H9 (cell line): ENCODE results near the gene DBH. TPM values are rescaled to one million over a fixed set of nuclear protein-coding genes. Genes with fewer than 3 reads are reported as not detected.

Experiments used
- DNase-seq: peaks from one replicate; pipeline ENCODE4 v3.0.0-alpha.2; 2017
- H2AFZ ChIP-seq: one replicate; pipeline ENCODE4 v1.6.1; 2013; ENCODE audit warnings: mild to moderate bottlenecking, low read length, control low read depth, moderate library complexity
- H2AK5ac ChIP-seq: 2 replicates; pipeline ENCODE4 v1.6.1; 2013; ENCODE audit warnings: low read length, control low read depth, mixed read lengths; ENCODE audit not compliant: insufficient read length
- H2BK120ac ChIP-seq: one replicate; pipeline ENCODE4 v1.6.1; 2013; ENCODE audit warnings: low read depth, mild to moderate bottlenecking, low read length, control low read depth, inconsistent platforms; ENCODE audit not compliant: poor library complexity, severe bottlenecking
- H2BK12ac ChIP-seq: 2 replicates; pipeline ENCODE4 v1.6.1; 2013; ENCODE audit warnings: low read length, control low read depth, mixed read lengths, low read depth; ENCODE audit not compliant: insufficient read length
- H2BK15ac ChIP-seq: 2 replicates; pipeline ENCODE4 v1.6.1; 2013; ENCODE audit warnings: low read depth, low read length, control low read depth
- H2BK20ac ChIP-seq: one replicate; pipeline ENCODE4 v1.6.1; 2013; ENCODE audit warnings: low read depth, mild to moderate bottlenecking, low read length, control low read depth, inconsistent platforms; ENCODE audit not compliant: poor library complexity, severe bottlenecking
- H2BK5ac ChIP-seq: 2 replicates; pipeline ENCODE4 v1.6.1; 2013; ENCODE audit warnings: low read length, control low read depth, mixed read lengths; ENCODE audit not compliant: insufficient read length
- H3K14ac ChIP-seq: 2 replicates; pipeline ENCODE4 v1.6.1; 2013; ENCODE audit warnings: low read length, control low read depth; ENCODE audit not compliant: insufficient read depth
- H3K18ac ChIP-seq: 2 replicates; pipeline ENCODE4 v1.6.1; 2013; ENCODE audit warnings: low read depth, mild to moderate bottlenecking, mixed read lengths, low read length, control low read depth; ENCODE audit not compliant: insufficient read length
- H3K23ac ChIP-seq: 2 replicates; pipeline ENCODE4 v1.6.1; 2013; ENCODE audit warnings: low read length, control low read depth, mixed read lengths, low read depth; ENCODE audit not compliant: insufficient read length
- H3K23me2 ChIP-seq: 2 replicates; pipeline ENCODE4 v1.6.1; 2013; ENCODE audit warnings: low read depth, mild to moderate bottlenecking, mixed read lengths, low read length, control low read depth; ENCODE audit not compliant: insufficient read length, poor library complexity, severe bottlenecking
- H3K27ac ChIP-seq: 2 replicates; pipeline ENCODE4 v1.5.1; 2013; ENCODE audit warnings: low read length, control low read depth, mixed read lengths, low read depth; ENCODE audit not compliant: insufficient read length
- H3K27me3 ChIP-seq: 2 replicates; pipeline ENCODE4 v1.6.1; 2013; ENCODE audit warnings: low read length, control low read depth, inconsistent platforms; ENCODE audit not compliant: insufficient read depth
- H3K4ac ChIP-seq: 2 replicates; pipeline ENCODE4 v1.6.1; 2013; ENCODE audit warnings: low read depth, mild to moderate bottlenecking, control low read depth, inconsistent platforms, low read length, moderate library complexity
- H3K4me1 ChIP-seq: 2 replicates; pipeline ENCODE4 v1.6.1; 2013; ENCODE audit warnings: low read length, control low read depth, inconsistent platforms; ENCODE audit not compliant: insufficient read depth
- H3K4me2 ChIP-seq: 2 replicates; pipeline ENCODE4 v1.6.1; 2013; ENCODE audit warnings: low read length, control low read depth, mixed read lengths; ENCODE audit not compliant: insufficient read length, insufficient read depth
- H3K56ac ChIP-seq: 2 replicates; pipeline ENCODE4 v1.6.1; 2013; ENCODE audit warnings: low read depth, mild to moderate bottlenecking, mixed read lengths, low read length, control low read depth; ENCODE audit not compliant: insufficient read length
- H3K79me1 ChIP-seq: 2 replicates; pipeline ENCODE4 v1.6.1; 2013; ENCODE audit warnings: low read depth, mild to moderate bottlenecking, moderate library complexity, low read length, control low read depth, inconsistent platforms; ENCODE audit not compliant: insufficient read depth, poor library complexity, severe bottlenecking
- H3K79me2 ChIP-seq: 2 replicates; pipeline ENCODE4 v1.6.1; 2013; ENCODE audit warnings: low read length, control low read depth, inconsistent platforms; ENCODE audit not compliant: insufficient read depth
- H3K9ac ChIP-seq: 2 replicates; pipeline ENCODE4 v1.6.1; 2013; ENCODE audit warnings: low read length, control low read depth, mixed read lengths; ENCODE audit not compliant: insufficient read length; ENCODE audit errors: extremely low read depth
- H3K9me3 ChIP-seq: one replicate; pipeline ENCODE4 v1.6.1; 2013; ENCODE audit warnings: low read depth, low read length, inconsistent platforms; ENCODE audit not compliant: control insufficient read depth
- H3T11ph ChIP-seq: one replicate; pipeline ENCODE4 v1.6.1; 2013; ENCODE audit warnings: mild to moderate bottlenecking, low read length, control low read depth, inconsistent platforms
- H4K20me1 ChIP-seq: one replicate; pipeline ENCODE4 v1.6.1; 2013; ENCODE audit not compliant: control insufficient read depth, insufficient read length, insufficient read depth
- H4K5ac ChIP-seq: 2 replicates; pipeline ENCODE4 v1.6.1; 2013; ENCODE audit warnings: low read depth, mild to moderate bottlenecking, mixed read lengths, low read length, control low read depth; ENCODE audit not compliant: insufficient read length
- H4K8ac ChIP-seq: replicated peaks from 2 replicates; pipeline ENCODE4 v1.6.1; 2013; ENCODE audit warnings: low read length, control low read depth, mixed read lengths, low read depth; ENCODE audit not compliant: insufficient read length
- H4K91ac ChIP-seq: 2 replicates; pipeline ENCODE4 v1.6.1; 2013; ENCODE audit warnings: low read depth, mild to moderate bottlenecking, moderate library complexity, mixed read lengths, low read length, control low read depth; ENCODE audit not compliant: insufficient read length
- H3K27ac Mint-ChIP-seq, 3 experiments: 2 replicates in 2 of 3; 3 replicates in 1 of 3; pipeline ENCODE4 v1.8.0; 2020 to 2021; ENCODE audit warnings: mixed read lengths in 3 of 3, mild to moderate bottlenecking in 1 of 3, moderate library complexity in 1 of 3
- H3K27me3 Mint-ChIP-seq: 2 replicates; pipeline ENCODE4 v1.8.0; 2021; ENCODE audit warnings: low read depth, mild to moderate bottlenecking, moderate library complexity, mixed read lengths
- H3K36me3 Mint-ChIP-seq, 3 experiments: 2 replicates in 2 of 3; 3 replicates in 1 of 3; pipeline ENCODE4 v1.8.0; 2020 to 2021; ENCODE audit warnings: low read depth in 3 of 3, mixed read lengths in 3 of 3; ENCODE audit not compliant: insufficient read depth in 1 of 3
- H3K4me1 Mint-ChIP-seq, 2 experiments: 2 replicates each; pipeline ENCODE4 v1.8.0; 2020; ENCODE audit warnings: mixed read lengths in 2 of 2
- H3K4me3 Mint-ChIP-seq, 2 experiments: 2 replicates in 1 of 2; 3 replicates in 1 of 2; pipeline ENCODE4 v1.8.0; 2020 to 2021; ENCODE audit warnings: mild to moderate bottlenecking in 2 of 2, mixed read lengths in 2 of 2, moderate library complexity in 1 of 2
- H3K9me3 Mint-ChIP-seq, 2 experiments: 2 replicates in 1 of 2; 3 replicates in 1 of 2; pipeline ENCODE4 v1.8.0; 2020; ENCODE audit warnings: mild to moderate bottlenecking in 2 of 2, mixed read lengths in 2 of 2, moderate library complexity in 1 of 2
- WGBS: extraction: QIAGEN DNeasy Blood & Tissue Kit; methylation state at CpG from one replicate; pipeline ENCODE4 v1.1.7; 2013; ENCODE audit warnings: missing lambda C conversion rate, low lambda C conversion rate, mixed read lengths; ENCODE audit not compliant: insufficient read length; ENCODE audit errors: extremely low coverage; 5-methylcytosine and 5-hydroxymethylcytosine counted together
- long read RNA-seq: library from polyadenylated mRNA; unstranded; transcript quantifications from one replicate; pipeline ENCODE4 v2.0.0, GENCODE V29; 2020
- total RNA-seq: library from RNA; stranded (reverse); gene quantifications from 2 replicates; pipeline ENCODE4 v1.2.1, GENCODE V29; 2021
- TF ChIP-seq, protein P1 (sequence below): fragments of 200-600 bp; sonication (generic); conservative IDR thresholded peaks from 3 replicates; pipeline ENCODE4 v1.8.0; 2021; ENCODE audit warnings: antibody characterized with exemption, mild to moderate bottlenecking

Gene DBH
- not detected in 2 replicates for total RNA-seq
- long read RNA-seq: 0 reads

DNA sequence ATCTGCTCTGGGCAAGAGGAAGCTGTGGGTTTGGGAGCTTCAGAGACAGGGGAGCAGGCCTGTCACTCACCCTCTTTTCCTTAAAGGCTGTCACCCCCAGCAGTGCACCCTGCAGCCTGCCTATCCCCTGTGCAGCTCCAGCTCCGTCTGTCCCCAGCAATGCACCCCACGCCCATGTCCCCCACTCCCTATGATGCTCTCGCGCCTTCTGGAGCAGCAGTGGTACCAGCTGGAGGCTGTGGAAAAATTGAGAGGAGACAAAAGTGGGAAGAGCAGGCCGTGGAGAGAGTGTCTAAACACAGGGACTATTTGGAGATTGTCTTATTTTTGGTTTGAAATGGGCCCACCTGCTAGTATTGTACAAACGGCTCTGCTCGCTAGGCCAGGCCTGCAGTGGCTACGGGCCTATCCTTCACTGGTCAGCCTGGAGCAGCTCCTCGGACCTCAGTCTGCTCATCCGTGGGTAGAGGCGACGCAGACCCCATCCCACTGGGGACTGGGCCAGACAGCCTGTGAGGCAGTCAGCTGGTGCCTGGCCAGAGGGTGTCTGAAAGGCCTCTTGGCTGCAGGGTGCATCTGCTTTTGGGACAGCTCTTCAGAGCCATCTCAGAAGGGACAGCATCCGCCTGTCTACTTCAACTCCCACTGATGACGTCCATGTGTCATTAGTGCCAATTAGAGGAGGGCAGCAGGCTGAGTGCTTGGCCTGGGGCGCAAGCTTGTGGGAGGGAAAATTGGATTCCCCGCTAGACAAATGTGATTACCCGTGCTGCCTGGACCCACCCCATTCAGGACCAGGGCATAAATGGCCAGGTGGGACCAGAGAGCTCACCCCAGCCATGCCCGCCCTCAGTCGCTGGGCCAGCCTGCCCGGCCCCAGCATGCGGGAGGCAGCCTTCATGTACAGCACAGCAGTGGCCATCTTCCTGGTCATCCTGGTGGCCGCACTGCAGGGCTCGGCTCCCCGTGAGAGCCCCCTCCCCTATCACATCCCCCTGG, at the start of gene DBH:
DBH (plus strand) TSS at position 831 of the 999 bp plus-strand sequence; CDS start at position 840, 9 bp downstream.
- H4K5ac ChIP-seq: no peak within 1 kb of the TSS
- no peak within 1 kb of the TSS for H3K27ac ChIP-seq
- no peaks in the 10 kb centered on the region for H3K79me1 ChIP-seq
- no peak within 1 kb of the TSS for H2BK120ac ChIP-seq
- no peaks in the 10 kb centered on the region for H3K9me3 Mint-ChIP-seq
- H3K9ac ChIP-seq: no peak within 1 kb of the TSS
- no peak within 1 kb of the TSS for H3K56ac ChIP-seq
- no peak within 1 kb of the TSS; a peak in 2 of 7 replicates for H3K27ac Mint-ChIP-seq
- no peak within 1 kb of the TSS for H4K8ac ChIP-seq
- no peak within 1 kb of the TSS for H2BK20ac ChIP-seq
- H3K9me3 ChIP-seq: no peaks in the 10 kb centered on the region
- H3K18ac ChIP-seq: no peak within 1 kb of the TSS
- no peak within 1 kb of the TSS; a peak in 1 of 5 replicates for H3K4me3 Mint-ChIP-seq
- no peaks in the 10 kb centered on the region for H3K23me2 ChIP-seq
- H4K91ac ChIP-seq: no peak within 1 kb of the TSS
- peaks cover 28 to 48% of the 10 kb centered on the region in 2 experiments for H3K4me1 Mint-ChIP-seq
- no peaks in the 10 kb centered on the region for H3K79me2 ChIP-seq
- no peak within 1 kb of the TSS for H2AFZ ChIP-seq
- no peak for DNase-seq
- H2AK5ac ChIP-seq: no peak within 1 kb of the TSS
- no peaks in the 10 kb centered on the region for H4K20me1 ChIP-seq
- no peak within 1 kb of the TSS for H2BK15ac ChIP-seq
- H3K36me3 Mint-ChIP-seq: no peaks in the 10 kb centered on the region
- H3K27me3 ChIP-seq: no peaks in the 10 kb centered on the region
- H3K27me3 Mint-ChIP-seq: peaks cover 3% of the 10 kb centered on the region
- peaks cover 9% of the 10 kb centered on the region for H3K4me1 ChIP-seq
- no peak within 1 kb of the TSS for H3T11ph ChIP-seq
- H3K23ac ChIP-seq: no peak within 1 kb of the TSS
- no peak within 1 kb of the TSS for H2BK12ac ChIP-seq
- H3K4ac ChIP-seq: no peak within 1 kb of the TSS
- H2BK5ac ChIP-seq: no peak within 1 kb of the TSS
- no peak within 1 kb of the TSS for H3K4me2 ChIP-seq
- no peak within 1 kb of the TSS for H3K14ac ChIP-seq
- WGBS: no CpG with 5 or more reads among the region's 24 CpGs
- TF ChIP-seq, protein P1, sequence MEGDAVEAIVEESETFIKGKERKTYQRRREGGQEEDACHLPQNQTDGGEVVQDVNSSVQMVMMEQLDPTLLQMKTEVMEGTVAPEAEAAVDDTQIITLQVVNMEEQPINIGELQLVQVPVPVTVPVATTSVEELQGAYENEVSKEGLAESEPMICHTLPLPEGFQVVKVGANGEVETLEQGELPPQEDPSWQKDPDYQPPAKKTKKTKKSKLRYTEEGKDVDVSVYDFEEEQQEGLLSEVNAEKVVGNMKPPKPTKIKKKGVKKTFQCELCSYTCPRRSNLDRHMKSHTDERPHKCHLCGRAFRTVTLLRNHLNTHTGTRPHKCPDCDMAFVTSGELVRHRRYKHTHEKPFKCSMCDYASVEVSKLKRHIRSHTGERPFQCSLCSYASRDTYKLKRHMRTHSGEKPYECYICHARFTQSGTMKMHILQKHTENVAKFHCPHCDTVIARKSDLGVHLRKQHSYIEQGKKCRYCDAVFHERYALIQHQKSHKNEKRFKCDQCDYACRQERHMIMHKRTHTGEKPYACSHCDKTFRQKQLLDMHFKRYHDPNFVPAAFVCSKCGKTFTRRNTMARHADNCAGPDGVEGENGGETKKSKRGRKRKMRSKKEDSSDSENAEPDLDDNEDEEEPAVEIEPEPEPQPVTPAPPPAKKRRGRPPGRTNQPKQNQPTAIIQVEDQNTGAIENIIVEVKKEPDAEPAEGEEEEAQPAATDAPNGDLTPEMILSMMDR: no peak
